OCI-LY1 (cell line): ENCODE results near the gene P3H3.

ENCODE experiments used
- EZH2 ChIP-seq: fragments of 200-600 bp; sonication (generic), shearing (Covaris generic); IDR thresholded peaks from 2 replicates; pipeline ENCODE4 v1.8.0; 2017; ENCODE audit warnings: borderline replicate concordance, mixed run types, mild to moderate bottlenecking, antibody characterized with exemption, low read length, moderate library complexity, mixed read lengths
- TF ChIP-seq, protein P1 (sequence below): fragments of 200-600 bp; sonication (generic), shearing (Covaris generic); IDR thresholded peaks from 2 replicates; pipeline ENCODE4 v1.5.1; 2017; ENCODE audit warnings: mild to moderate bottlenecking, antibody characterized with exemption, low read length, moderate library complexity, mixed read lengths

- TF ChIP-seq, protein P1, sequence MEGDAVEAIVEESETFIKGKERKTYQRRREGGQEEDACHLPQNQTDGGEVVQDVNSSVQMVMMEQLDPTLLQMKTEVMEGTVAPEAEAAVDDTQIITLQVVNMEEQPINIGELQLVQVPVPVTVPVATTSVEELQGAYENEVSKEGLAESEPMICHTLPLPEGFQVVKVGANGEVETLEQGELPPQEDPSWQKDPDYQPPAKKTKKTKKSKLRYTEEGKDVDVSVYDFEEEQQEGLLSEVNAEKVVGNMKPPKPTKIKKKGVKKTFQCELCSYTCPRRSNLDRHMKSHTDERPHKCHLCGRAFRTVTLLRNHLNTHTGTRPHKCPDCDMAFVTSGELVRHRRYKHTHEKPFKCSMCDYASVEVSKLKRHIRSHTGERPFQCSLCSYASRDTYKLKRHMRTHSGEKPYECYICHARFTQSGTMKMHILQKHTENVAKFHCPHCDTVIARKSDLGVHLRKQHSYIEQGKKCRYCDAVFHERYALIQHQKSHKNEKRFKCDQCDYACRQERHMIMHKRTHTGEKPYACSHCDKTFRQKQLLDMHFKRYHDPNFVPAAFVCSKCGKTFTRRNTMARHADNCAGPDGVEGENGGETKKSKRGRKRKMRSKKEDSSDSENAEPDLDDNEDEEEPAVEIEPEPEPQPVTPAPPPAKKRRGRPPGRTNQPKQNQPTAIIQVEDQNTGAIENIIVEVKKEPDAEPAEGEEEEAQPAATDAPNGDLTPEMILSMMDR = no peak
- no peak for TF ChIP-seq EZH2
These were observed 11.4 kb downstream of the P3H3 start for GRCh38 chr12:6839482-6840201.
